Measurements from ENCODE around the gene TBL2. TPM values are rescaled to one million over a fixed set of nuclear protein-coding genes. Genes with fewer than 3 reads are reported as not detected.

The TBL2 gene
- total and polyA plus RNA-seq, 2 experiments from 2014 or later: 69.7 to 101 TPM

- Histone ChIP-seq H3K9me3 (ENCODE audit: low read depth) (no peaks in the 10 kb centered on the region), H2AFZ (peak overlapping the region; percentile 89), H3K36me3 (ENCODE audit: low read depth) (peaks cover 8% of the 10 kb centered on the region; the same call in 1 of the 2 replicates), H3F3A (ENCODE audit: insufficient read depth) (peaks cover 31% of the 10 kb centered on the region), H3K9ac (peak overlapping the region; percentile 90), H3K9me2 (ENCODE audit: insufficient read depth) (no peaks in the 10 kb centered on the region), H3K79me2 (ENCODE audit: insufficient read depth) (peaks cover 50% of the 10 kb centered on the region), H4K20me1 (ENCODE audit: insufficient read depth) (peaks cover 6% of the 10 kb centered on the region; the same call in 1 of the 2 replicates), H3K4me3 (peak overlapping the region; percentile 79), H3K27ac (peak overlapping the region; percentile 72), H3K27me3 (replicated peaks; ENCODE audit: insufficient read depth) (no peaks in the 10 kb centered on the region), H3K4me1 (ENCODE audit: insufficient read depth) (peaks cover 20% of the 10 kb centered on the region), H3K4me2 (ENCODE audit: unreplicated experiment) (peak overlapping the region; percentile 98)
- no peak for TF ChIP-seq EZH2 (IDR thresholded peaks at IDR 0.05; ENCODE audit: insufficient read depth, poor library complexity, severe bottlenecking)
- no peak for TF ChIP-seq EZH2phosphoT487 (IDR thresholded peaks at IDR 0.05; ENCODE audit: insufficient read depth, low read depth)
- in situ Hi-C loops (cut with MboI): no loop called here
- 0 to 1% methylated on average over 30 to 40 of the region's 62 CpGs for WGBS, 2 experiments (ENCODE audit: low coverage in 1 of 2, low lambda C conversion rate in 2 of 2, missing lambda C conversion rate in 2 of 2)
- peak; percentile 74 for DNase-seq
Observed at GRCh38 chr7:73521636-73522104, 56.7 kb downstream of the TBL2 start.

DNA sequence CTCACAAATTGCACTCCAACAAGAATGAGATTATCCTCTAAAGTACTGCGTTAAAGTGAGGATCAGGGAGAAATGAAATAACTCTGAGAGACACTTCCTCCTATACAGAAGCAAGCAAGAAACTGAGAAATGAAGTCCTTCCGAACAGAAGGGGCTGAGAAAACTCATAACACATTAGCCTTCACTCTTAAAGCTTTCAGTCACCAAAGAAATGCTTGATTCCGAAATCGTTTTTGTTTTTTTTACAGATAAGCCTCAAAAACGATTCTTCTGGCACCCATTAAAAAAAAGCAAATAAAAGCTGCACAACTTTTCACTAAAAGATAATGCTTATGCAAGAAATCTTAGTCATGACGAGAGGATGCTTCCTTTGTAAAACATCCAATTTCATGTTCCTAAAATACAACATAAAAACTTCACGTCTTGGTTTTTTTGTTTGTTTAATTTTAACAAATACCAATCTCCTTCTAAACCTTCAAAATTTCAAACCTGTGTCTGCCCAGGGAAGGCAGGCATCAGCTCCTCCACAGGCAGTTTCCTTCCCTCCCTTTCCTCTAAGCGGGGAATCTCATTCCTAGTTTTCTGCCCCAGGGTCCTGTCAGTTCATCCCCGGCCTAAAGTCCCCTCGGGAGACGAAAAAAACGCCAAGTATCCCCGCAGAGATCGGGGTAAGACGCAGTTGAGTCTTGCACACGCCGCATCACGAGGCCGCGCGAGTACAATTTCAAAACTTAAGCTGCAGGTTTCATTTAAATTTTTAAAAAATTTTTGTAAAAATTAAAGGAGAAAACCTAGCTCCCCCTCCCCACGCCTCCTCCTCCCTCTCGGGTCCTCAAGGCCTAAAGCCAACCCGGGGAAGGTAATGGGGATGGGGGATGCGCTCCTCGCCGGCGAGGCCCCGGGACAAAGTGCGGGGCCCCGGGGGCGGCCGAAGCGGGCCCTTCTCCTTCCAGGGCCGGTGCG, 57.4 kb downstream of the TBL2 start:
- Histone ChIP-seq H3F3A (ENCODE audit: insufficient read depth) (peaks cover 31% of the 10 kb centered on the region), H3K27ac (peak overlapping the region; percentile 72), H3K9me2 (ENCODE audit: insufficient read depth) (no peaks in the 10 kb centered on the region), H3K9ac (peak overlapping the region; percentile 90), H3K9me3 (ENCODE audit: low read depth) (no peaks in the 10 kb centered on the region), H3K4me3 (peak overlapping the region; percentile 79), H4K20me1 (ENCODE audit: insufficient read depth) (peaks cover 6% of the 10 kb centered on the region; the same call in 1 of the 2 replicates), H3K4me1 (ENCODE audit: insufficient read depth) (peaks cover 20% of the 10 kb centered on the region), H3K36me3 (ENCODE audit: low read depth) (peaks cover 13% of the 10 kb centered on the region; the same call in 1 of the 2 replicates), H3K4me2 (ENCODE audit: unreplicated experiment) (peak overlapping the region; percentile 98), H2AFZ (peak overlapping the region; percentile 89), H3K27me3 (replicated peaks; ENCODE audit: insufficient read depth) (no peaks in the 10 kb centered on the region), H3K79me2 (ENCODE audit: insufficient read depth) (peaks cover 57% of the 10 kb centered on the region)
- peak; percentile 65 for DNase-seq
- WGBS, 2 experiments (ENCODE audit: low coverage in 1 of 2, low lambda C conversion rate in 2 of 2, missing lambda C conversion rate in 2 of 2): 1% methylated on average over 33 to 36 of the region's 36 CpGs
- in situ Hi-C loops (cut with MboI): no loop called here
- no peak for TF ChIP-seq EZH2 (IDR thresholded peaks at IDR 0.05; ENCODE audit: insufficient read depth, poor library complexity, severe bottlenecking)
- no peak for TF ChIP-seq EZH2phosphoT487 (IDR thresholded peaks at IDR 0.05; ENCODE audit: insufficient read depth, low read depth)

- Histone ChIP-seq H3F3A (ENCODE audit: insufficient read depth) (peaks cover 31% of the 10 kb centered on the region), H3K9me3 (ENCODE audit: low read depth) (no peaks in the 10 kb centered on the region), H3K9ac (peak overlapping the region; percentile 90), H3K27ac (peak overlapping the region; percentile 72), H2AFZ (peak overlapping the region; percentile 89), H3K79me2 (ENCODE audit: insufficient read depth) (peaks cover 66% of the 10 kb centered on the region), H3K4me3 (peak overlapping the region; percentile 79), H3K4me1 (ENCODE audit: insufficient read depth) (peaks cover 20% of the 10 kb centered on the region), H3K27me3 (replicated peaks; ENCODE audit: insufficient read depth) (no peaks in the 10 kb centered on the region), H3K9me2 (ENCODE audit: insufficient read depth) (no peaks in the 10 kb centered on the region), H4K20me1 (ENCODE audit: insufficient read depth) (peaks cover 6% of the 10 kb centered on the region; the same call in 1 of the 2 replicates), H3K4me2 (ENCODE audit: unreplicated experiment) (peak overlapping the region; percentile 98), H3K36me3 (ENCODE audit: low read depth) (peaks cover 13% of the 10 kb centered on the region; the same call in 1 of the 2 replicates)
- in situ Hi-C loops (cut with MboI): no loop called here
- no peak for TF ChIP-seq EZH2 (IDR thresholded peaks at IDR 0.05; ENCODE audit: insufficient read depth, poor library complexity, severe bottlenecking)
- no peak for TF ChIP-seq EZH2phosphoT487 (IDR thresholded peaks at IDR 0.05; ENCODE audit: insufficient read depth, low read depth)
- WGBS, 2 experiments (ENCODE audit: low coverage in 1 of 2, low lambda C conversion rate in 2 of 2, missing lambda C conversion rate in 2 of 2): 63 to 66% methylated on average over 18 of the region's 18 CpGs
- DNase-seq: peak; percentile 38
Observed at GRCh38 chr7:73519867-73520672, 58.3 kb downstream of the TBL2 start.

- 0 out of 2 replicates have a peak overlapping the region, but pooled peaks have one; percentile 72 for H3K27ac ChIP-seq
- H3K4me2 ChIP-seq (ENCODE audit: unreplicated experiment): peak overlapping the region; percentile 98
- H3K36me3 ChIP-seq (ENCODE audit: low read depth): peaks cover 25% of the 10 kb centered on the region; the same call in 1 of the 2 replicates
- H3K79me2 ChIP-seq (ENCODE audit: insufficient read depth): peaks cover 82% of the 10 kb centered on the region
- no peak overlapping the region for H3K9ac ChIP-seq
- peaks cover 20% of the 10 kb centered on the region for H3K4me1 ChIP-seq (ENCODE audit: insufficient read depth)
- peaks cover 31% of the 10 kb centered on the region for H3F3A ChIP-seq (ENCODE audit: insufficient read depth)
- peaks cover 6% of the 10 kb centered on the region; the same call in 1 of the 2 replicates for H4K20me1 ChIP-seq (ENCODE audit: insufficient read depth)
- DNase-seq: no peak
- in situ Hi-C loops (cut with MboI): no loop called here
- H2AFZ ChIP-seq: no peak overlapping the region
- no peak for TF ChIP-seq EZH2phosphoT487 (IDR thresholded peaks at IDR 0.05; ENCODE audit: insufficient read depth, low read depth)
- TF ChIP-seq EZH2 (IDR thresholded peaks at IDR 0.05; ENCODE audit: insufficient read depth, poor library complexity, severe bottlenecking): no peak
- H3K9me2 ChIP-seq (ENCODE audit: insufficient read depth): no peaks in the 10 kb centered on the region
- H3K27me3 ChIP-seq (replicated peaks; ENCODE audit: insufficient read depth): no peaks in the 10 kb centered on the region
- H3K9me3 ChIP-seq (ENCODE audit: low read depth): no peaks in the 10 kb centered on the region
- peak overlapping the region; percentile 79 for H3K4me3 ChIP-seq
- 70% methylated on average over 5 of the region's 5 CpGs for WGBS, 2 experiments (ENCODE audit: low coverage in 1 of 2, low lambda C conversion rate in 2 of 2, missing lambda C conversion rate in 2 of 2)
Observed at GRCh38 chr7:73518470-73518869, 59.9 kb downstream of the TBL2 start.

Other genes starting within 250 kb of the TBL2 start
- 0.32 TPM in 1 of 2 replicates, not detected in the other for gene FZD9, start 144.8 kb downstream of the TBL2 start, total RNA-seq (2014; rRNA removed; shearing (Covaris generic))
- 0.13 and 0.38 TPM in 2 replicates for gene FZD9, start 144.8 kb downstream of the TBL2 start, polyA plus RNA-seq (2016; fragmentation: Nextera tagmentation; extraction: Ambion mirVana)
- 41.8 and 49.4 TPM in 2 replicates for gene BAZ1B, start 56.3 kb downstream of the TBL2 start, total RNA-seq (2014; rRNA removed; shearing (Covaris generic))
- 23.5 and 24.0 TPM in 2 replicates for gene BAZ1B, start 56.3 kb downstream of the TBL2 start, polyA plus RNA-seq (2016; fragmentation: Nextera tagmentation; extraction: Ambion mirVana)
- gene BCL7B, start 20.9 kb downstream of the TBL2 start, total RNA-seq (2014; rRNA removed; shearing (Covaris generic)): 23.3 and 24.8 TPM in 2 replicates
- gene BCL7B, start 20.9 kb downstream of the TBL2 start, polyA plus RNA-seq (2016; fragmentation: Nextera tagmentation; extraction: Ambion mirVana): 71.8 and 72.6 TPM in 2 replicates
- gene MLXIPL, start 45.9 kb upstream of the TBL2 start, total RNA-seq (2014; rRNA removed; shearing (Covaris generic)): not detected in 2 replicates
- gene MLXIPL, start 45.9 kb upstream of the TBL2 start, polyA plus RNA-seq (2016; fragmentation: Nextera tagmentation; extraction: Ambion mirVana): not detected in 2 replicates
- 3.5 and 5.9 TPM in 2 replicates for gene VPS37D, start 89.3 kb upstream of the TBL2 start, total RNA-seq (2014; rRNA removed; shearing (Covaris generic))
- gene VPS37D, start 89.3 kb upstream of the TBL2 start, polyA plus RNA-seq (2016; fragmentation: Nextera tagmentation; extraction: Ambion mirVana): 1.2 and 1.3 TPM in 2 replicates
- gene DNAJC30, start 104.9 kb upstream of the TBL2 start, total RNA-seq (2014; rRNA removed; shearing (Covaris generic)): 5.2 and 5.7 TPM in 2 replicates
- gene DNAJC30, start 104.9 kb upstream of the TBL2 start, polyA plus RNA-seq (2016; fragmentation: Nextera tagmentation; extraction: Ambion mirVana): 12.7 and 14.3 TPM in 2 replicates
- 36.2 and 48.2 TPM in 2 replicates for gene BUD23, start 105.0 kb upstream of the TBL2 start, total RNA-seq (2014; rRNA removed; shearing (Covaris generic))
- 95.1 and 98.5 TPM in 2 replicates for gene BUD23, start 105.0 kb upstream of the TBL2 start, polyA plus RNA-seq (2016; fragmentation: Nextera tagmentation; extraction: Ambion mirVana)
- 10.9 and 20.6 TPM in 2 replicates for gene STX1A, start 141.1 kb upstream of the TBL2 start, total RNA-seq (2014; rRNA removed; shearing (Covaris generic))
- 10.1 and 12.0 TPM in 2 replicates for gene STX1A, start 141.1 kb upstream of the TBL2 start, polyA plus RNA-seq (2016; fragmentation: Nextera tagmentation; extraction: Ambion mirVana)
- gene ABHD11, start 160.2 kb upstream of the TBL2 start, total RNA-seq (2014; rRNA removed; shearing (Covaris generic)): 8.9 and 20.8 TPM in 2 replicates
- 17.6 and 18.1 TPM in 2 replicates for gene ABHD11, start 160.2 kb upstream of the TBL2 start, polyA plus RNA-seq (2016; fragmentation: Nextera tagmentation; extraction: Ambion mirVana)
- gene CLDN3, start 191.7 kb upstream of the TBL2 start, total RNA-seq (2014; rRNA removed; shearing (Covaris generic)): not detected in 2 replicates
- not detected in 2 replicates for gene CLDN3, start 191.7 kb upstream of the TBL2 start, polyA plus RNA-seq (2016; fragmentation: Nextera tagmentation; extraction: Ambion mirVana)